GM19351 (cell line): ENCODE data around the gene IDH3G.

Experiments
- ATAC-seq: cut with Tn5 transposase; IDR thresholded peaks from one replicate; pipeline ENCODE4 v1.9.1; 2021; ENCODE audit warnings: mild to moderate bottlenecking, moderate library complexity; ENCODE audit not compliant: unreplicated experiment

Gene IDH3G

GRCh38 chrX:153816831-153817690, 22.9 kb upstream of the IDH3G start:
- no peak for ATAC-seq

DNA sequence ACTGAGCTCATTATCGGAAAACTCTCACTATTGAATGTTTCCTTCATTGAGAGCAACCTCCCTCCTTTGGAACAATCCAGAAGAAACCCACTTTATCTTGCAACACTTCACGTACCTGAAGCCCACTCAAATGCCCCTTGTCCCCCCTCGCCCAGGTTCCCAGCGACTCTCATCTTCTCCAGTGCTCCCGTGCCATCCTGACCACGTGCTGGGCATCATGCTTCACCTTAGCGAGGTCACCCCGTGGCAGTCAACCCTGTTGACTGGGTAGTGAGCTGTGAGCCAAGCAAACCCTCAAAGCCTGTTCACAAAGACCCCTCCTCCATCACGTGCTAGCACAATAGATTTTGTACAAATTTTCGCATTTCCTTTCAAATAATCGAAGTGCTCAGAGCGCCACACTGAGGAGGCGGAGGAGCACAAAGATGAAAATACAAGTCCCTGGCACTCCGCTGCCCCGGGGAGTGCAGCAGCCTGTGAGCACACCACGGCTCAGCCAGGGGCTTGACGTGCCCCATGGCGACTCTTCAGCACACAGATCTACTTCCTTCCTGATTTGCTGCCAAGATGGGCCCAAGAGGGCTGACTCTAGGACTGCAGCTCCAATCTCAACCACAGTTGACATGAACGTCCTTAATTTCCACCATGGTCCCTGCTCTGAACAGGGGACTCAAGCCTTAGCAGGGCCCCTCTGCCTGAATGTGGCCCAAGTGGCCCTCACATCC, 20.6 kb upstream of the IDH3G start:
- no peak for ATAC-seq

DNA sequence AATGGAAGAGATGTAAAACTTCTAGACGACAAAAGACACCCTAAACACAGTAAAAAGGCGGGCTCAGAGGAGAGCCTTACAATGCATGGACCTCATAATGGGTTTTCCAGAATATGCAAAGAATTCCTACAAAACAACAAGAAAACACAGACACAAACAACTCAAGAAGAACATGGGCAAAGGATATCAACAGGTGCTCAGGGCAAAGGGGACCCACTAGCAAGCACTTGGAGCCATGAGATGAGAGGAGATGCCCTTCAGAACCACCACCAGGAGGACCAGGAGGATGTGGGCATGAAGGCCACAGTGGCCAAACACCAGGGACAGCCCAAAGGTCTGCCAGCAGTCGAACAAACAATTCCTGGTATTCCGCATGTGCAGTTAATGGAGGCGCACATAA, 19.0 kb upstream of the IDH3G start:
- no peak for ATAC-seq

GRCh38 chrX:153812220-153812619, 18.0 kb upstream of the IDH3G start:
- no peak for ATAC-seq

- no peak for ATAC-seq
Measured at GRCh38 chrX:153807976-153808375, 13.8 kb upstream of the IDH3G start.

GRCh38 chrX:153806999-153807575, 12.9 kb upstream of the IDH3G start:
- ATAC-seq, result no peak

GRCh38 chrX:153805436-153805835, 11.3 kb upstream of the IDH3G start:
- ATAC-seq, result no peak

DNA sequence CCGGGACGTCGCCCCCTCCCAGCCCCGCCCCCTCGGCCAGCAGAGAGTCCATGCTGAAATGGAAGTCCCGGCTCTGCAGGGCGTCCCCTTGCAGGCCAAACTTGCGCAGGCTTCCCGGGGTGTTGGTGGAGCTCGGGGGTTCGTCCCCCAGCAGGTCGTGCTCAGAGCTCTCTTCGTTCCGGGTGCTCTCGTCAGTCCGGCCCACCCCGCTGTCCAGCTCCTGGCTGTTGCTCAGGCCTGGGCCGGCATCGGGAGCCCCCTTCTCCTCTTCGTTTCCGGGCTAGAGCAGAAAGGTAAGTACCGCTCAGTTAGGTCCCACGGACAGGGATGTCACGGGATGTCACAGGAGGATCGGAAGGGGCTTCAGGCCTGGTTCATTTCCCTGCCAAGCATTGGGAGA, 10.4 kb upstream of the IDH3G start:
- ATAC-seq, result no peak

- ATAC-seq, result no peak
Measured at GRCh38 chrX:153804100-153804595, 10.0 kb upstream of the IDH3G start.

DNA sequence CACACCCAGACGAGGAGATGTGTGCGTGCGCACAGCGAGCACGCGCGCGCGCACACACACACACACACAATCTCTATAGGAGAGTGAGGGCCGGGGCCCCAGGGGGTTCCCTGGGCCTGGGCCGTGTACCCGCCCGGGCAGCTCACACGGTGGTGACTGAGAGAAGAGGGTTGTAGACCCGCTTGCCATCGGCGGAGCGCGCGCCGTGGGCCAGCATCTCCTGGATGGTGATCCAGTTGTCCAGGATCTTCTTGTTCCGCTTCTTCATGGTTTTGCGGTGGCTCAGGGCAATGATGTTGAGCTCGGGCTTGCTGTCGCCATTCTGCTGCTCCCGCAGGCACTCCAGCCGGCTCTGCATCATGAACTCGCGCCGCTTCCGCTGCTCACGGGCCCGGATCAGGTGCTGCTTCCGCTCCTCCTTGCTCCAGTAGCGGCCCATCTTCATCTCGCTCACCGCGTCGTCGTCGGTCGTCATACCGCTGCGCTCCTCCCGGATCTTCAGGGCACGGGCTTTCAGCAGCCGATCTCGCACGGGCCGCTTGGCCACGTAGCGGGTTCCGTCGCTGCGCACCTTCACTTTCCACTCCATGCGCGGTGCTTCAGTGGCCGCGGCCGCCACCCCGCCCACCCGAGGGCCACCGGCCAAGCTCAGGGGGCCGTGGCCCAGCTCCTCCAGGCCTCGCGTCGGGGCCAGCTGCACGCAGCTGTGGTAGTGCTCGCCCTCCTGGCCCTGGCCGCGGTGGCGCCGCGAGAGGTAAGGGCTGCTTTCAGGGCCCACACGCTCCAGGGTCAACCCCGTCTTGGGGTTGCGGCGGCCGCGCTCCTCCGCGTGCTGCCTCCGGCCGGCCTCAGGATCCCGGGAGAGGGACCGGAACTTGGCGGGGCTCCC, 9.3 kb upstream of the IDH3G start:
- no peak for ATAC-seq

DNA sequence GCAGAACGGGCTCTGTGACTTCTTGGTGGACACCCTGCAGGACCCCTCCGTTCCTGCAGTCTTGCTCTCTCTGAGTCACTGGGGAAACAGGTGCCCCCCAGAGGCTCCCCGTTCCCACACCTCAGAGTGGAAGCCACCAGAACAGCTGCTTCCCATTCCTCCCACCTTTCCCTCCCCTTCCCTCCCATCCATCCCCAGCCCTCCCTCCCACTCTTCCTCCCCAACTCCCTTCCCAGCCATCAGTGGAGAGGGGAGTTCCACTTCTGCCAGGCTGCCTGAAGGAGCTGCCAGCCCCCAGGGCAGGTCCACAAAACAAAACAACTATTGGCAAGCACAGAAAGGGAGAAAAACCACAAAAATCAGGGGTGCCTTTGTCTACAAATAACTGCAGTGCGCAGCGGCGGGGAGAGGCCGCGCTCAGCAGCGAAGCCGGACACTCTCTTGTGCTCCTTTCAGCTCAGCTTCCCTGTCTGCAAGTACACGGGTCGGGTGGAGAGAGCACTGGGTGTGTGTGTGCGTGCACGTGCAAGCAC, 8.4 kb upstream of the IDH3G start:
- ATAC-seq, result no peak

DNA sequence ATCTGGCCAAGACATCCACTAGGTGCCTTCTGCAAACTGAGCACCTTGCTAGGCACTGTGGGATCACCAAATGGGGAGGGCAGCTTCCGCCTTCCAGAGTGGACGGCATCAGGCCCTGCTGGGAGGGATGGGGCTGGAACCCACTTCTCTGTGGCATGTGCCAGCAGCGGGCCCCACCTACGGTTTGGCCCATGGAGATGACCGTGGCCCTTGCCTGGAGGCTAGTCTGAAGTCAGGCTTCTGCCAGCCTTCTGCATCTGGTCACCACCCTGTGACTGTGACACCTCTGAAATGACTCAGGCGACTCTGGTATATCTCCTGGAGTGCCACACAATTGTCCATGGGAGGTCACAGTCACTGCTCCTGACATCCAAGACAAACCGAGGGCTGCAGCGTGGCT, 7.5 kb upstream of the IDH3G start:
- no peak for ATAC-seq

- ATAC-seq, result no peak
Measured at GRCh38 chrX:153800746-153801145, 6.6 kb upstream of the IDH3G start.

DNA sequence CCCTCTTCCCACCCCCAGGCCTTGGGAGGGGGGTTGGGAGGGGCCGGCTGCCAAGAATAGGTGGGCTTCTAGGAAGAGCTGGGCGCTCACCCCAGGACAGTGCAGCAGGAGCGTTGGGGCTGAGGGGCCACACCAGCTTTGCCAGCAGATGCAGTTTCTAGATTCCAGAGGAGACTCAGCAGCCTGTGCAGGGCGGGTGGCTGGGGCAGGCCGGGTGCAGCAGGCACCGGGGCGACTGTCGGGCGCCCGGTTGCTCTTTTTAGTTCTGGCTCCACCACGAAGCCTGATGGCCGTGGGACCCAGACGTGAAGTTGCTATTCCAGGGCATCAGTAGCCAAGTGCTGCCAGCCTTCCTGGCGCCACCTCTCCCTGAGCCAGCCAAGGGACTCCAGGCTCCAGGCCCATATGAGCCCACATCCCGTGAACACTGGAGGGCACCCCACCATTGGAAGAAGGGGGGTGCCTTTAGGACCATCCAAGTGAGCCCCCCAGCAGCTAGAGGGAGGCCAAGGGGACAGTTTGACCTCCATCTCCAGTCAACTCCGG, 6.1 kb upstream of the IDH3G start:
- no peak for ATAC-seq

DNA sequence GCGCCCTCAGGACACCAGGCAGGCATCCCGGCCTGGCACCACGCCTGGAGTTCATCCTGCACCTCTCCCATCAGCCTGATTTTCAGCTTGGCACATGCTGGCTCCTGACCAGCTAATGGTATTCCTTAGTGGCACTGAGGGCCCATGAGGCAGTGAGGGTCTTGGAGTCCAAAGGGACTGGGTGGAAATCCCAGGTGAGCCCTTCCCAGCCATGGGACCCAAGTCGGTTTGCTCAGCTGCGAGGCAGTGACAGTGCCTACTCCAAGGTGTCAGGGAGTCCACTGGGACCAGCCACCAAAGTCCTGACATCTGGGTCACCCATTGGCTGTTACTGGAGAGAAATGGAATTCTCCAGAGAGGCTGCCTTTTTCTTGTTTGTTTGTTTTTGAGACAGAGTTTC, 5.2 kb upstream of the IDH3G start:
- ATAC-seq, result no peak

GRCh38 chrX:153797415-153798015, 3.3 kb upstream of the IDH3G start:
- no peak for ATAC-seq

- peak; percentile 1 for ATAC-seq
Measured at GRCh38 chrX:153794897-153795816, 982 bp upstream of the IDH3G start.

DNA sequence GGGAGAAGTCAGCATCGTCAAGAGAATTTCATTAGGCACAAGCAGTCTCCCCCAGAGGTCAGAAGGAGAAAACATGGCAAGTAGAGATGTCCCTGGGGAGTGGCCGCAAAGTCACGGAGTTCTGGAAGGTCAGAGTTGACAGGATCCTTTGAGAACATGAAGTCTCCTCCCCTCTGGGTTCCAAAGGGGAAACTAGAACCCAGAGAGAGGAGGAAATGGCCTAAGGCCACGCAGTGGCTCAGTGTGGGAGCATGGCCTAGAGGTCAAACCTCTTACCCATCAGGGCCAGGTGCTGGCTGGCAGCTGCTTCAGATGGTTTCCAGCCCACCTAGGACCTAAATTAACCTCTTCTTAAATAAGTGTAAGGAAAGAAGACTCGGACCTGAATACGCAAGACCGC, 884 bp downstream of the IDH3G start:
- no peak for ATAC-seq

GRCh38 chrX:153792368-153792767, 1.8 kb downstream of the IDH3G start:
- ATAC-seq, result no peak
